GM23338 (cell line): ENCODE results near the gene KDSR. TPM values are rescaled to one million over a fixed set of nuclear protein-coding genes. Genes with fewer than 3 reads are reported as not detected.

Experiments
- ATAC-seq: fragments of 200-7000 bp; cut with Tn5 transposase; 3 replicates; pipeline ENCODE4 v1.9.1; 2020
- DNase-seq: peaks from one replicate; pipeline ENCODE4 v3.0.0-alpha.2; 2015; ENCODE audit warnings: low spot score
- H2AFZ ChIP-seq: fragments of 200-600 bp; sonication (generic); 2 replicates; pipeline ENCODE4 v1.8.0; 2016; ENCODE audit warnings: antibody characterized with exemption, mild to moderate bottlenecking, moderate library complexity
- H3F3A ChIP-seq: fragments of 200-600 bp; sonication (generic); replicated peaks from 2 replicates; pipeline ENCODE4 v1.8.0; 2017; ENCODE audit warnings: antibody characterized with exemption, mixed run types, low read depth
- H3K27ac ChIP-seq: fragments of 200-600 bp; sonication (generic); 2 replicates; pipeline ENCODE4 v1.6.1; 2016; ENCODE audit warnings: low read depth
- H3K27me3 ChIP-seq: fragments of 200-600 bp; sonication (generic); 2 replicates; pipeline ENCODE4 v1.8.0; 2016; ENCODE audit warnings: mild to moderate bottlenecking, mixed run types, moderate library complexity; ENCODE audit not compliant: insufficient read depth
- H3K36me3 ChIP-seq: fragments of 200-600 bp; sonication (generic); 2 replicates; pipeline ENCODE4 v1.8.0; 2016; ENCODE audit warnings: mild to moderate bottlenecking; ENCODE audit not compliant: insufficient read depth
- H3K4me1 ChIP-seq: fragments of 200-600 bp; sonication (generic); 2 replicates; pipeline ENCODE4 v1.8.0; 2016; ENCODE audit warnings: mild to moderate bottlenecking, moderate library complexity; ENCODE audit not compliant: insufficient read depth
- H3K4me2 ChIP-seq: fragments of 200-600 bp; sonication (generic); 2 replicates; pipeline ENCODE4 v1.7.1; 2017; ENCODE audit warnings: mixed run types
- H3K4me3 ChIP-seq: fragments of 200-600 bp; sonication (generic); 2 replicates; pipeline ENCODE4 v1.6.1; 2016; ENCODE audit warnings: mixed run types
- H3K79me2 ChIP-seq: fragments of 200-600 bp; sonication (generic); replicated peaks from 2 replicates; pipeline ENCODE4 v1.8.0; 2017; ENCODE audit warnings: mild to moderate bottlenecking; ENCODE audit not compliant: insufficient read depth
- H3K9me2 ChIP-seq: fragments of 200-600 bp; sonication (generic); 2 replicates; pipeline ENCODE4 v1.8.0; 2017; ENCODE audit not compliant: insufficient read depth
- H4K20me1 ChIP-seq: fragments of 200-600 bp; sonication (generic); replicated peaks from 2 replicates; pipeline ENCODE4 v1.8.0; 2017; ENCODE audit warnings: mild to moderate bottlenecking; ENCODE audit not compliant: insufficient read depth
- H3K27ac Mint-ChIP-seq: 2 replicates; pipeline ENCODE4 v1.8.0; 2020; ENCODE audit warnings: inconsistent platforms, mild to moderate bottlenecking, moderate library complexity, mixed read lengths
- H3K27me3 Mint-ChIP-seq: 3 replicates; pipeline ENCODE4 v1.8.0; 2022; ENCODE audit warnings: low read depth, mild to moderate bottlenecking, moderate library complexity, mixed read lengths, inconsistent platforms; ENCODE audit not compliant: insufficient read depth, poor library complexity
- H3K36me3 Mint-ChIP-seq: 3 replicates; pipeline ENCODE4 v1.8.0; 2021; ENCODE audit warnings: low read depth, mild to moderate bottlenecking, inconsistent platforms, moderate library complexity, mixed read lengths
- H3K4me1 Mint-ChIP-seq: 3 replicates; pipeline ENCODE4 v1.8.0; 2020; ENCODE audit warnings: mild to moderate bottlenecking, inconsistent platforms, mixed read lengths
- H3K4me3 Mint-ChIP-seq: 3 replicates; pipeline ENCODE4 v1.8.0; 2021; ENCODE audit warnings: moderate library complexity, mild to moderate bottlenecking, inconsistent platforms, mixed read lengths
- H3K9me3 Mint-ChIP-seq: 3 replicates; pipeline ENCODE4 v1.8.0; 2020; ENCODE audit warnings: moderate library complexity, mild to moderate bottlenecking, inconsistent platforms, mixed read lengths
- CREB1 ChIP-seq: fragments of 250-450 bp; sonication (Bioruptor Pico); IDR thresholded peaks from 2 replicates; pipeline ENCODE4 v1.5.0; 2020; ENCODE audit warnings: low read depth, mild to moderate bottlenecking, moderate library complexity
- EZH2phosphoT487 ChIP-seq: fragments of 200-600 bp; sonication (generic); IDR thresholded peaks from one replicate; pipeline ENCODE4 v1.8.1; 2018; ENCODE audit warnings: antibody characterized with exemption; ENCODE audit not compliant: unreplicated experiment
- JUNB ChIP-seq: IDR thresholded peaks from one replicate; pipeline ENCODE4 v1.6.1; 2016; ENCODE audit warnings: antibody characterized with exemption; ENCODE audit not compliant: unreplicated experiment
- NANOG ChIP-seq: IDR thresholded peaks from 2 replicates; pipeline ENCODE4 v1.6.1; 2016; ENCODE audit warnings: antibody characterized with exemption, borderline replicate concordance
- STAT1 ChIP-seq: IDR thresholded peaks from one replicate; pipeline ENCODE4 v1.6.1; 2016; ENCODE audit warnings: antibody characterized with exemption; ENCODE audit not compliant: unreplicated experiment
- ZNF114 ChIP-seq: fragments of 250-450 bp; sonication (Bioruptor Pico); IDR thresholded peaks from 2 replicates; pipeline ENCODE4 v1.5.0; 2020; ENCODE audit warnings: mild to moderate bottlenecking, moderate library complexity
- polyA plus RNA-seq: library from polyadenylated mRNA; unstranded; fragments of >200 nt; fragmentation: Nextera tagmentation; extraction: Ambion mirVana; gene quantifications from 2 replicates; pipeline ENCODE4 v1.2.1, GENCODE V29; 2016
- total RNA-seq: library from RNA; depleted of rRNA; stranded (reverse); fragments of >200 nt; shearing (Covaris generic); gene quantifications from 2 replicates; pipeline ENCODE4 v1.2.3, GENCODE V29; 2014
- TF ChIP-seq, protein P1 (sequence below): fragments of 250-450 bp; sonication (Bioruptor Pico); IDR thresholded peaks from 2 replicates; pipeline ENCODE4 v1.5.0; 2020; ENCODE audit warnings: mild to moderate bottlenecking, moderate library complexity
- TF ChIP-seq, protein P2 (sequence below): IDR thresholded peaks from 2 replicates; pipeline ENCODE4 v1.6.1; 2016; ENCODE audit warnings: antibody characterized with exemption
- TF ChIP-seq, protein P3 (sequence below): IDR thresholded peaks from one replicate; pipeline ENCODE4 v1.6.1; 2018; ENCODE audit warnings: antibody characterized with exemption; ENCODE audit not compliant: unreplicated experiment

The KDSR gene
- total and polyA plus RNA-seq, 2 experiments from 2014 or later, result 23.7 to 36.3 TPM

- peaks cover 30% of the 10 kb centered on the region for H3K36me3 ChIP-seq
- Mint-ChIP-seq H3K36me3 (peaks cover 53% of the 10 kb centered on the region), H3K9me3 (no peaks in the 10 kb centered on the region), H3K27me3 (no peaks in the 10 kb centered on the region), H3K4me3 (no peak overlapping the region), H3K27ac (no peak overlapping the region), H3K4me1 (no peaks in the 10 kb centered on the region)
- H3K4me3 ChIP-seq, result no peak overlapping the region
- no peaks in the 10 kb centered on the region for H3F3A ChIP-seq
- H3K79me2 ChIP-seq, result no peaks in the 10 kb centered on the region
- no peak for TF ChIP-seq JUNB
- TF ChIP-seq ZNF114 (CRISPR knock-in tag), result no peak
- TF ChIP-seq STAT1, result no peak
- TF ChIP-seq, protein P1, sequence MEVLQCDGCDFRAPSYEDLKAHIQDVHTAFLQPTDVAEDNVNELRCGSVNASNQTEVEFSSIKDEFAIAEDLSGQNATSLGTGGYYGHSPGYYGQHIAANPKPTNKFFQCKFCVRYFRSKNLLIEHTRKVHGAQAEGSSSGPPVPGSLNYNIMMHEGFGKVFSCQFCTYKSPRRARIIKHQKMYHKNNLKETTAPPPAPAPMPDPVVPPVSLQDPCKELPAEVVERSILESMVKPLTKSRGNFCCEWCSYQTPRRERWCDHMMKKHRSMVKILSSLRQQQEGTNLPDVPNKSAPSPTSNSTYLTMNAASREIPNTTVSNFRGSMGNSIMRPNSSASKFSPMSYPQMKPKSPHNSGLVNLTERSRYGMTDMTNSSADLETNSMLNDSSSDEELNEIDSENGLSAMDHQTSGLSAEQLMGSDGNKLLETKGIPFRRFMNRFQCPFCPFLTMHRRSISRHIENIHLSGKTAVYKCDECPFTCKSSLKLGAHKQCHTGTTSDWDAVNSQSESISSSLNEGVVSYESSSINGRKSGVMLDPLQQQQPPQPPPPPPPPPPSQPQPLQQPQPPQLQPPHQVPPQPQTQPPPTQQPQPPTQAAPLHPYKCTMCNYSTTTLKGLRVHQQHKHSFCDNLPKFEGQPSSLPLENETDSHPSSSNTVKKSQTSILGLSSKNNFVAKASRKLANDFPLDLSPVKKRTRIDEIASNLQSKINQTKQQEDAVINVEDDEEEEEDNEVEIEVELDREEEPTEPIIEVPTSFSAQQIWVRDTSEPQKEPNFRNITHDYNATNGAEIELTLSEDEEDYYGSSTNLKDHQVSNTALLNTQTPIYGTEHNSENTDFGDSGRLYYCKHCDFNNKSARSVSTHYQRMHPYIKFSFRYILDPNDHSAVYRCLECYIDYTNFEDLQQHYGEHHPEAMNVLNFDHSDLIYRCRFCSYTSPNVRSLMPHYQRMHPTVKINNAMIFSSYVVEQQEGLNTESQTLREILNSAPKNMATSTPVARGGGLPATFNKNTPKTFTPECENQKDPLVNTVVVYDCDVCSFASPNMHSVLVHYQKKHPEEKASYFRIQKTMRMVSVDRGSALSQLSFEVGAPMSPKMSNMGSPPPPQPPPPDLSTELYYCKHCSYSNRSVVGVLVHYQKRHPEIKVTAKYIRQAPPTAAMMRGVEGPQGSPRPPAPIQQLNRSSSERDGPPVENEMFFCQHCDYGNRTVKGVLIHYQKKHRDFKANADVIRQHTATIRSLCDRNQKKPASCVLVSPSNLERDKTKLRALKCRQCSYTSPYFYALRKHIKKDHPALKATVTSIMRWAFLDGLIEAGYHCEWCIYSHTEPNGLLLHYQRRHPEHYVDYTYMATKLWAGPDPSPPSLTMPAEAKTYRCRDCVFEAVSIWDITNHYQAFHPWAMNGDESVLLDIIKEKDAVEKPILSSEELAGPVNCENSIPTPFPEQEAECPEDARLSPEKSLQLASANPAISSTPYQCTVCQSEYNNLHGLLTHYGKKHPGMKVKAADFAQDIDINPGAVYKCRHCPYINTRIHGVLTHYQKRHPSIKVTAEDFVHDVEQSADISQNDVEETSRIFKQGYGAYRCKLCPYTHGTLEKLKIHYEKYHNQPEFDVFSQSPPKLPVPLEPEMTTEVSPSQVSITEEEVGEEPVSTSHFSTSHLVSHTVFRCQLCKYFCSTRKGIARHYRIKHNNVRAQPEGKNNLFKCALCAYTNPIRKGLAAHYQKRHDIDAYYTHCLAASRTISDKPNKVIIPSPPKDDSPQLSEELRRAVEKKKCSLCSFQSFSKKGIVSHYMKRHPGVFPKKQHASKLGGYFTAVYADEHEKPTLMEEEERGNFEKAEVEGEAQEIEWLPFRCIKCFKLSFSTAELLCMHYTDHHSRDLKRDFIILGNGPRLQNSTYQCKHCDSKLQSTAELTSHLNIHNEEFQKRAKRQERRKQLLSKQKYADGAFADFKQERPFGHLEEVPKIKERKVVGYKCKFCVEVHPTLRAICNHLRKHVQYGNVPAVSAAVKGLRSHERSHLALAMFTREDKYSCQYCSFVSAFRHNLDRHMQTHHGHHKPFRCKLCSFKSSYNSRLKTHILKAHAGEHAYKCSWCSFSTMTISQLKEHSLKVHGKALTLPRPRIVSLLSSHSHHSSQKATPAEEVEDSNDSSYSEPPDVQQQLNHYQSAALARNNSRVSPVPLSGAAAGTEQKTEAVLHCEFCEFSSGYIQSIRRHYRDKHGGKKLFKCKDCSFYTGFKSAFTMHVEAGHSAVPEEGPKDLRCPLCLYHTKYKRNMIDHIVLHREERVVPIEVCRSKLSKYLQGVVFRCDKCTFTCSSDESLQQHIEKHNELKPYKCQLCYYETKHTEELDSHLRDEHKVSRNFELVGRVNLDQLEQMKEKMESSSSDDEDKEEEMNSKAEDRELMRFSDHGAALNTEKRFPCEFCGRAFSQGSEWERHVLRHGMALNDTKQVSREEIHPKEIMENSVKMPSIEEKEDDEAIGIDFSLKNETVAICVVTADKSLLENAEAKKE (CRISPR knock-in tag), result no peak
- TF ChIP-seq EZH2phosphoT487, result no peak
- TF ChIP-seq CREB1 (CRISPR knock-in tag), result no peak
- no peak for TF ChIP-seq NANOG
- TF ChIP-seq, protein P2, sequence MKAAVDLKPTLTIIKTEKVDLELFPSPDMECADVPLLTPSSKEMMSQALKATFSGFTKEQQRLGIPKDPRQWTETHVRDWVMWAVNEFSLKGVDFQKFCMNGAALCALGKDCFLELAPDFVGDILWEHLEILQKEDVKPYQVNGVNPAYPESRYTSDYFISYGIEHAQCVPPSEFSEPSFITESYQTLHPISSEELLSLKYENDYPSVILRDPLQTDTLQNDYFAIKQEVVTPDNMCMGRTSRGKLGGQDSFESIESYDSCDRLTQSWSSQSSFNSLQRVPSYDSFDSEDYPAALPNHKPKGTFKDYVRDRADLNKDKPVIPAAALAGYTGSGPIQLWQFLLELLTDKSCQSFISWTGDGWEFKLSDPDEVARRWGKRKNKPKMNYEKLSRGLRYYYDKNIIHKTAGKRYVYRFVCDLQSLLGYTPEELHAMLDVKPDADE, result no peak
- TF ChIP-seq, protein P3, sequence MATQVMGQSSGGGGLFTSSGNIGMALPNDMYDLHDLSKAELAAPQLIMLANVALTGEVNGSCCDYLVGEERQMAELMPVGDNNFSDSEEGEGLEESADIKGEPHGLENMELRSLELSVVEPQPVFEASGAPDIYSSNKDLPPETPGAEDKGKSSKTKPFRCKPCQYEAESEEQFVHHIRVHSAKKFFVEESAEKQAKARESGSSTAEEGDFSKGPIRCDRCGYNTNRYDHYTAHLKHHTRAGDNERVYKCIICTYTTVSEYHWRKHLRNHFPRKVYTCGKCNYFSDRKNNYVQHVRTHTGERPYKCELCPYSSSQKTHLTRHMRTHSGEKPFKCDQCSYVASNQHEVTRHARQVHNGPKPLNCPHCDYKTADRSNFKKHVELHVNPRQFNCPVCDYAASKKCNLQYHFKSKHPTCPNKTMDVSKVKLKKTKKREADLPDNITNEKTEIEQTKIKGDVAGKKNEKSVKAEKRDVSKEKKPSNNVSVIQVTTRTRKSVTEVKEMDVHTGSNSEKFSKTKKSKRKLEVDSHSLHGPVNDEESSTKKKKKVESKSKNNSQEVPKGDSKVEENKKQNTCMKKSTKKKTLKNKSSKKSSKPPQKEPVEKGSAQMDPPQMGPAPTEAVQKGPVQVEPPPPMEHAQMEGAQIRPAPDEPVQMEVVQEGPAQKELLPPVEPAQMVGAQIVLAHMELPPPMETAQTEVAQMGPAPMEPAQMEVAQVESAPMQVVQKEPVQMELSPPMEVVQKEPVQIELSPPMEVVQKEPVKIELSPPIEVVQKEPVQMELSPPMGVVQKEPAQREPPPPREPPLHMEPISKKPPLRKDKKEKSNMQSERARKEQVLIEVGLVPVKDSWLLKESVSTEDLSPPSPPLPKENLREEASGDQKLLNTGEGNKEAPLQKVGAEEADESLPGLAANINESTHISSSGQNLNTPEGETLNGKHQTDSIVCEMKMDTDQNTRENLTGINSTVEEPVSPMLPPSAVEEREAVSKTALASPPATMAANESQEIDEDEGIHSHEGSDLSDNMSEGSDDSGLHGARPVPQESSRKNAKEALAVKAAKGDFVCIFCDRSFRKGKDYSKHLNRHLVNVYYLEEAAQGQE, result no peak
- no peaks in the 10 kb centered on the region for H3K4me1 ChIP-seq
- DNase-seq, result no peak
- no peak overlapping the region for H3K27ac ChIP-seq
- H3K9me2 ChIP-seq, result no peaks in the 10 kb centered on the region
- H3K27me3 ChIP-seq, result no peaks in the 10 kb centered on the region
- H2AFZ ChIP-seq, result no peak overlapping the region
- no peak for ATAC-seq
- no peak overlapping the region for H3K4me2 ChIP-seq
- peaks cover 9% of the 10 kb centered on the region; the same call in 1 of the 2 replicates for H4K20me1 ChIP-seq
Measured at GRCh38 chr18:63356272-63356896, 10.6 kb downstream of the KDSR start.
